ENCODE data around the gene YJU2. TPM values are rescaled to one million over a fixed set of nuclear protein-coding genes. Genes with fewer than 3 reads are reported as not detected.

The YJU2 gene
- total and polyA plus RNA-seq, 4 donors: 6.5 to 12.7 (median 10.3) TPM

GRCh38 chr19:4278419-4279266 lies 31.8 kb downstream of the YJU2 start, which contains the start of gene SHD:
Gene SHD, plus strand, starts transcription at chr19:4279266. Its CDS starts 798 bp downstream, at chr19:4280064.
- TF ChIP-seq EGR1 (IDR thresholded peaks at IDR 0.05; ENCODE audit: low read depth in 2 of 2) (no peak), RAD21 (IDR thresholded peaks at IDR 0.05) (no peak), SP1 (IDR thresholded peaks at IDR 0.05) (no peak), YY1 (IDR thresholded peaks at IDR 0.05) (no peak), HNF4G (IDR thresholded peaks at IDR 0.05) (no peak), CTCF (IDR thresholded peaks at IDR 0.05; ENCODE audit: low read depth, low read length, missing input control) (no peak), NR2F2 (IDR thresholded peaks at IDR 0.05) (no peak), ATF3 (IDR thresholded peaks at IDR 0.05) (no peak), JUND (IDR thresholded peaks at IDR 0.05) (no peak), GABPA (IDR thresholded peaks at IDR 0.05 in 1 of 2, conservative IDR thresholded peaks at IDR 0.05 in 1 of 2) (no peak), FOXA2 (IDR thresholded peaks at IDR 0.05) (no peak), REST (IDR thresholded peaks at IDR 0.05) (no peak), TAF1 (conservative IDR thresholded peaks at IDR 0.05) (no peak)
- TF ChIP-seq, protein P1, sequence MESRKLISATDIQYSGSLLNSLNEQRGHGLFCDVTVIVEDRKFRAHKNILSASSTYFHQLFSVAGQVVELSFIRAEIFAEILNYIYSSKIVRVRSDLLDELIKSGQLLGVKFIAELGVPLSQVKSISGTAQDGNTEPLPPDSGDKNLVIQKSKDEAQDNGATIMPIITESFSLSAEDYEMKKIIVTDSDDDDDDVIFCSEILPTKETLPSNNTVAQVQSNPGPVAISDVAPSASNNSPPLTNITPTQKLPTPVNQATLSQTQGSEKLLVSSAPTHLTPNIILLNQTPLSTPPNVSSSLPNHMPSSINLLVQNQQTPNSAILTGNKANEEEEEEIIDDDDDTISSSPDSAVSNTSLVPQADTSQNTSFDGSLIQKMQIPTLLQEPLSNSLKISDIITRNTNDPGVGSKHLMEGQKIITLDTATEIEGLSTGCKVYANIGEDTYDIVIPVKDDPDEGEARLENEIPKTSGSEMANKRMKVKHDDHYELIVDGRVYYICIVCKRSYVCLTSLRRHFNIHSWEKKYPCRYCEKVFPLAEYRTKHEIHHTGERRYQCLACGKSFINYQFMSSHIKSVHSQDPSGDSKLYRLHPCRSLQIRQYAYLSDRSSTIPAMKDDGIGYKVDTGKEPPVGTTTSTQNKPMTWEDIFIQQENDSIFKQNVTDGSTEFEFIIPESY (IDR thresholded peaks at IDR 0.05): no peak
- TF ChIP-seq, protein P2, sequence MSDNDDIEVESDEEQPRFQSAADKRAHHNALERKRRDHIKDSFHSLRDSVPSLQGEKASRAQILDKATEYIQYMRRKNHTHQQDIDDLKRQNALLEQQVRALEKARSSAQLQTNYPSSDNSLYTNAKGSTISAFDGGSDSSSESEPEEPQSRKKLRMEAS (IDR thresholded peaks at IDR 0.05): no peak
- Histone ChIP-seq H3K36me3 (ENCODE audit: control insufficient read depth in 4 of 4, insufficient read depth in 3 of 4, low read depth in 1 of 4, low read length in 3 of 4) (no peaks in the 10 kb centered on the region), H3K27ac (ENCODE audit: low read depth in 1 of 2, low read length in 2 of 2) (no peak within 1 kb of the TSS), H3K4me3 (ENCODE audit: low read depth in 1 of 3, low read length in 3 of 3) (peak within 1 kb of the TSS in 2 of 3 donors; percentile 20 to 54), H3K4me1 (ENCODE audit: control insufficient read depth in 4 of 4, insufficient read depth in 4 of 4, low read length in 3 of 4) (peaks cover 7 to 14% (median 9%) of the 10 kb centered on the region in 4 donors), H3K27me3 (ENCODE audit: control insufficient read depth in 4 of 4, insufficient read depth in 4 of 4, low read length in 3 of 4) (no peaks in the 10 kb centered on the region), H3K9ac (ENCODE audit: low read depth in 1 of 2, low read length in 2 of 2) (no peak within 1 kb of the TSS), H3K9me3 (ENCODE audit: control insufficient read depth in 4 of 4, low read length in 3 of 4) (no peaks in the 10 kb centered on the region)
- DNase-seq (ENCODE audit: low spot score): no peak
- WGBS: 11% methylated on average over 44 of the region's 44 CpGs

All from liver (tissue), 9 donors.